ENCODE measurements around the gene GPATCH4.

DNA sequence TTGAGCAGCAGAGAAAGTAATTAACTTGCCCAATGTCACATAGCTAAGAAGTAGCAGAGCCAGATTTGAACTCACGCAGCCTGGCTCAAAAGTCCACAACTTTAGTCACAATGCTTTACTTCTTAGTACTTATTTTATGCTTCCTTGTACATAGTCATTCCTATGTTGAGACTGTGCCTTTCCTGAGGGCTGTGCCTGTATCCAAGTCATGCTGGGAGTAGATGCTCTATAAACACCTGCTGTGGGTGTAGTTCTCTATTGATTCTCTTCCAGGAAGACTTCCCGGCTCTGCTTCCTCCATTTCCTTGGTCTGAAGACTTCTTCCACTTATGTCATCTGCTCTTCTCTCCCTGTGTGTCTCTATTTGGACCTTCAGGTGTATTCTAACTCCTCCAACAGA lies 45.6 kb downstream of the GPATCH4 start:
- TF ChIP-seq, protein P1, sequence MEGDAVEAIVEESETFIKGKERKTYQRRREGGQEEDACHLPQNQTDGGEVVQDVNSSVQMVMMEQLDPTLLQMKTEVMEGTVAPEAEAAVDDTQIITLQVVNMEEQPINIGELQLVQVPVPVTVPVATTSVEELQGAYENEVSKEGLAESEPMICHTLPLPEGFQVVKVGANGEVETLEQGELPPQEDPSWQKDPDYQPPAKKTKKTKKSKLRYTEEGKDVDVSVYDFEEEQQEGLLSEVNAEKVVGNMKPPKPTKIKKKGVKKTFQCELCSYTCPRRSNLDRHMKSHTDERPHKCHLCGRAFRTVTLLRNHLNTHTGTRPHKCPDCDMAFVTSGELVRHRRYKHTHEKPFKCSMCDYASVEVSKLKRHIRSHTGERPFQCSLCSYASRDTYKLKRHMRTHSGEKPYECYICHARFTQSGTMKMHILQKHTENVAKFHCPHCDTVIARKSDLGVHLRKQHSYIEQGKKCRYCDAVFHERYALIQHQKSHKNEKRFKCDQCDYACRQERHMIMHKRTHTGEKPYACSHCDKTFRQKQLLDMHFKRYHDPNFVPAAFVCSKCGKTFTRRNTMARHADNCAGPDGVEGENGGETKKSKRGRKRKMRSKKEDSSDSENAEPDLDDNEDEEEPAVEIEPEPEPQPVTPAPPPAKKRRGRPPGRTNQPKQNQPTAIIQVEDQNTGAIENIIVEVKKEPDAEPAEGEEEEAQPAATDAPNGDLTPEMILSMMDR (conservative IDR thresholded peaks at IDR 0.05; ENCODE audit: low read depth, low read length): no peak
- TF ChIP-seq SMC3 (IDR thresholded peaks at IDR 0.05; ENCODE audit: low read depth, low read length) (no peak), RAD21 (IDR thresholded peaks at IDR 0.05; ENCODE audit: low read length) (no peak), RFX5 (IDR thresholded peaks at IDR 0.05; ENCODE audit: low read depth, low read length) (no peak), CEBPB (IDR thresholded peaks at IDR 0.05; ENCODE audit: low read depth, low read length) (no peak), POLR2A (IDR thresholded peaks at IDR 0.05; ENCODE audit: low read depth, low read length) (no peak), FOS (IDR thresholded peaks at IDR 0.05; ENCODE audit: low read depth, low read length) (no peak), MXI1 (IDR thresholded peaks at IDR 0.05; ENCODE audit: borderline replicate concordance, low read depth, low read length) (no peak), NFE2L2 (IDR thresholded peaks at IDR 0.05; ENCODE audit: low read depth, low read length) (no peak), MAFK (IDR thresholded peaks at IDR 0.05; ENCODE audit: low read depth, low read length) (no peak), MAZ (IDR thresholded peaks at IDR 0.05; ENCODE audit: borderline replicate concordance, low read depth, low read length) (no peak), BHLHE40 (IDR thresholded peaks at IDR 0.05; ENCODE audit: low read depth, low read length) (no peak)
- TF ChIP-seq, protein P2, sequence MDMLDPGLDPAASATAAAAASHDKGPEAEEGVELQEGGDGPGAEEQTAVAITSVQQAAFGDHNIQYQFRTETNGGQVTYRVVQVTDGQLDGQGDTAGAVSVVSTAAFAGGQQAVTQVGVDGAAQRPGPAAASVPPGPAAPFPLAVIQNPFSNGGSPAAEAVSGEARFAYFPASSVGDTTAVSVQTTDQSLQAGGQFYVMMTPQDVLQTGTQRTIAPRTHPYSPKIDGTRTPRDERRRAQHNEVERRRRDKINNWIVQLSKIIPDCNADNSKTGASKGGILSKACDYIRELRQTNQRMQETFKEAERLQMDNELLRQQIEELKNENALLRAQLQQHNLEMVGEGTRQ (IDR thresholded peaks at IDR 0.05; ENCODE audit: low read depth, low read length): no peak

Measured in IMR-90 (cell line).